Kidney glomerular epithelial cell (primary cell): Measurements from ENCODE around the gene APOO.
"Not testable (repeated sequence)": the region's sequence is repeated elsewhere in the genome, so short reads cannot be mapped to it uniquely, and the experiment has no call there.

Experiments used
- DNase-seq: peaks from one replicate; lab custom pipeline; 2025; lab: John Stamatoyannopoulos, UW

Gene APOO

DNA sequence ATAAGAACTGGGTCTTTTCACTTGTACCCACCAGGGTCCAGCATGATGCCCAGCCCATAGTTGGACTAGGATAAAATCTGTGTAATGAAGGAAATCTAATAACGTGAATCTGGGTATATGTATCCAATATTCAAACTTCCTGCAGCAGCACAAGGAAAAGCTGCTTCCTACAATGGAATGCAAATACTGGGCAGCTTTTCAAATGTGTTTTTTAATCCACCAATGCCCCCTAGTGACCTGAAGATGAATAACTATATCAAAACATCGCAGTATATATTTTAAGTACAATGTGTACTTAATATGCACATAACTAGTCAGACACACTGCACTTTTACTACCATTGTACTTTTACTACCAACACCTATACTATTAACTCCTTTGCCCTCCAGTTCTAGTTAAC is 5.3 kb downstream of the APOO start:
- peak; percentile 41 for DNase-seq

DNA sequence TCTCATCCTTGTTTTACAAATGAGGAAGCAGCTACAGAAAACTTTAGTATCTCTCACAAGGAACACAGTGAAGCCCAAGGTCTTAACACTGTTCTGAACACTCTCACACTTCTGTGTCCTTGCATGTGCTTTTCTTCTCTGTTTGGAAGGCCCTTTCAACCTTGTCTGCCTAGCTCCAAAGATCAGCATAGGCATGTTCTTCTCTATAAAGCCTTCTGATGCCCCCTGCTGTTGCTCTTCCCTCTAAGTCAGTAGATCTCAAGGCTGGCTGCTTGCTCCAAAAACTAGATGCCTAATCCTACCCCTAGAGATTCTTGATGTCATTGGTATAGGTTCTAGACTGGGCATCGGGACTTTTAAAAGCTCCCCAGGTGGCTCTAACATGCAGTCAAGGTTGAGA is 5.9 kb downstream of the APOO start:
- DNase-seq: peak; percentile 30

DNA sequence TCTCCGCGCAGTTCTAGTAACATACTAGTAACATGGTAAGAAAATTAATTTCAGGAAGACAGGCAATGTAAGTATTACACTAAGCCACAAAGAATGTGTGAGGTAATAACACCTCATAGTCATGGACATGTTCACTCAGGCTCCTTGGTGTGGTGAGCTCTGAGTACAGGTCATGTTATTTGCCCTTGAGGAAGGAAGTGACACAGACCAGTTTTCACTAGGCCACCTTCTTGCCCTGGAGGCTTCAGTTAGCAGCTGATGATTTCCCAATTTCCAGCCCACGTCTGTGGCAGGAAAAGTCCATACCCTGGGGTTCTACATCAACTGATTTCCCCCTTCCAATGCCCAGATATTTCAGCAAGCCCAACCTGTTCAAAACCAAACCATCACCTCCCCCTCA is 6.7 kb downstream of the APOO start:
- peak; percentile 49 for DNase-seq

DNA sequence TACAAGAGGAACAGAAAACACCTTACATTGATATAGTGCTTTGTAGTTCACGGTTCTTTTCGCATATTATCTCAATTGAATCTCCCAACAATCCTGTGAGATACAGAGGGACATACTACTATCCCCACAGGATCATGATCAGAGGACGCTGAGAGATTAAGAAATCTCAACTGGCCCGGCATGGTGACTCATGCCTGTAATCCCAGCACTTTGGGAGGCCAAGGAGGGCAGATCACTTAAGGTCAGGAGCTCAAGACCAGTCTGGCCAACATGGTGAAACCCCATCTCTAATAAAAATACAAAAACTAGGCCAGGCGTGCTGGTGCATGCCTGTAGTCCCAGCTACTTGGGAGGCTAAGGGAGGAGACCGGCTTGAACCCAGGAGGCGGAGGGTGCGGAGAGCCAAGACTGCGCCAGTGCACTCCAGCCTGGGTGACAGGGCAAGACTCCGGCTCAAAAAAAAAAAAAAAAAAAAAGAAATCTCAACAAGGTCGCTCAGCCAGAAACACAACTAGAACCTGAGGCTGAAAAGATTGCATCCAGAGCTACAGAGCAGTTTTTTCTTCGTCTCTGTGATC is 7.4 kb downstream of the APOO start:
- no peak for DNase-seq

DNA sequence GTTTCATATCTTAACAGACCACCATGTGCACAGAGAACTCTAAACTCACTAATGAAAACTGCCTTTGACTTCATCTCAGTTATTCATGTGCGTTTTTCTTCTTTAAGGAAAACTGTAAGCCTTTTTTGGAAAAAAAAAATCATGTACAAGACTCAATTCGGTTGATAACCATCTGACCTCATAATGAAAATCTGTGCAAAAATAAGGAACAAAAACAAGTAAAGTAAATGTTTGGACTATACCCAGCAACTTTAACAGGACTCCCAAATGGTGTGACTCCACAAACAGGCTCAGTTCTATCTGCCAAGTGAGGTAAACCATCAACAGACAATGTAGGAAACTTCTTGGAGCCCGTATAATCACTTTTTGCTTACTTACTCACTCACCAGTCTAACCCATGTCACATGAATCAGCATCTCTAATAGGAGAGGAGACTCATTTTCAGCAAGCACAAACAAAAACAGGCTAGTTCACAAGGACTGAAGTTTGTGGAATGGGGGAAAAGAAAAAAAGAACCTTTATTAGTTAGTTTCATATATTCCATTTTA is 9.3 kb downstream of the APOO start:
- peak; percentile 29 for DNase-seq

DNA sequence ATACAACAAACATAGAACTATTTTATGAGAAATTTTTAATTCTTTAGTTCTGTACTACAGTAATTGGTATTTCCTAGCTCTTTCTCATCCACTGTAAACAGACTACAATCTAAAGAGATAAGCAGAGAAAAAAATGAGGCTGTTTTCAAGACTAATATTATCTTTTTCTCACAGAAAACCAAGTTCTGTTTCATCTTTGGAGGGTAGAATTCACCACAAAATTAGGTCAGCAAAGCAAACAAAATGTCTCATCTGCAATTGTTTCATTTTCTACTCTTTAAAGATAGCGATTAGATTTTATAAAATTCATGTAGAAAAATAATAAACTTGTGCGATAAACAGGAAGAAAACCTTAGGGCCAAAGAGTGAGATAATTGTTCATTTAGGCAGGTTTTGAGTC is 10.8 kb downstream of the APOO start:
- no peak for DNase-seq

DNA sequence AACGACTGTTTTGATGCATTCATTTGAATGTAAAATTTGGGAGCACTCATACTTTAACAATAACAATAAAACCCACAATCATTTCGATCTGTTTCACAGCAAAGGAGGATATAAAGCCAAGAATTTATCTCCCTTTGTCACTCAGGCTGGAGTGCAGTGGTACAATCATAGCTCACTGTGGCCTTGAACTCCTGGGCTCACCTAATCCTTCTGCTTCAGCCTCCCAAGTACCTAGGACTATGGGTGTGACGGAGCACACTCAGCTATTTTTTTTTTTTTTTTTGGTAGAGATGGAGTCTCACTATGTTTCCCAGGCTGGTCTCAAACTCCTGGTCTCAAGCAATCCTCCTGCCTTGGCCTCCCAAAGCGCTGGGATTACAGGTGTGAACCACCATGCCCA is 11.2 kb downstream of the APOO start:
- not testable (repeated sequence) for DNase-seq

DNA sequence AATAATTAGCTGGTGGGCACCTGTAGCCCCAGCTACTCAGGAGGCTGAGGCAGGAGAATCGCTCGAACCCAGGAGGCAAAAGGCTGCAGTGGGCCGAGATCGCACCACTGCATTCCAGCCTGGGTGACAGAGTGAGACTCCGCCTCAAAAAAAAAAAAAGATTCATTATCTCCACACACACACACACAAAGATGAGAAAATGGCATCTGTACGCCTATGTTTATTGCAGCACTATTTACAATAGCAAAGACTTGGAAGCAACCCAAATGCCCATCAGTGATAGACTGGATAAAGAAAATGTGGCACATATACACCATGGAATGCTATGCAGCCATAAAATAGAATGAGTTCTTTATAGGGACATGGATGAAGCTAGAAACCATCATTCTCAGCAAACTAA is 12.7 kb downstream of the APOO start:
- not testable (repeated sequence) for DNase-seq

DNA sequence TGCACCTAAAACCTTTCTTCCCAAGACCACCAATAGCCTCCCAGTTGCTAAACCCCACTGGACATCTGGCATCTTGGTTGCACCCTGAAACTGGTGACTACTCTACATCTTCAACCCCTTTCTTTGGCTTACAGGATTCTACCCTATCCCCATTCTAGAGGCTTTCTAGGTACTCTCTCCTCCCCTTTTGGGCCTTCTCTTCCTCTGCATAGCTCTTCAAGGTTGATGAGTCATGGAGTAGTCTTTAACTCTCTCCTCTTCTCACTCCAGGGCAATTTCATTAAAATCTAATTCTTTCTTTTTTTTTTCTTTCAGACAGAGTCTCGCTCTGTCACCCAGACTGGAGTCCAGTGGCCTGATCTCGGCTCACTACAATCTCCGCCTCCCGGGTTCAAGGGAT is 16.8 kb downstream of the APOO start:
- DNase-seq: no peak

DNA sequence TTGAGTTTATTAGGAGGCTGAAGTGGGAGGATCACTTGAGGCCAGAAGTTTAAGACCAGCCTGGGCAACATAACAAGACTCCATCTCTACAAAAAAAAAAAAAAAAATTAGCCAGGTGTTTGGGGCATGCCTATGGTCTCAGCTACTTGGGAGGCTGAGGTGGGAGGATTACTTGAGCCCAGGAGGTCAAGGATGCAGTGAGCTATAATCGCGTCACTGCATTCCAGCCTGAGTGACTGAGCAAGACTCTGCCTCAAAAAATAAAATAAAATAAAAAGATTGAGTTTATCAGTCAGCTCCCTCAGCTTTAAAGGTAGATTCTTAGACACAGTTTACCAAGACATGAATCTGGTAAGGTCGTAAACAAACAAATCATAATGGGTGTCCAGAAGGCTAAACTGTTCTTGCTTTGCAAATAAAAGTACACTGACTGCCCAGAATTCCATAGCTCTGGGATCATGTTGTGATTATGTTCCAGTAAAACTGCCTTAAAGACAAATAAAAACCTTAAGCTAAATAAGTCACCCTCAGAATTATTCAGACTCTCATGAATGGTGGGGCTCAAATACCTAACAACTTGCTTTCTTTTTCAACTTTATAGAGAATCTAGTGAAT is 18.7 kb downstream of the APOO start:
- no peak for DNase-seq

DNA sequence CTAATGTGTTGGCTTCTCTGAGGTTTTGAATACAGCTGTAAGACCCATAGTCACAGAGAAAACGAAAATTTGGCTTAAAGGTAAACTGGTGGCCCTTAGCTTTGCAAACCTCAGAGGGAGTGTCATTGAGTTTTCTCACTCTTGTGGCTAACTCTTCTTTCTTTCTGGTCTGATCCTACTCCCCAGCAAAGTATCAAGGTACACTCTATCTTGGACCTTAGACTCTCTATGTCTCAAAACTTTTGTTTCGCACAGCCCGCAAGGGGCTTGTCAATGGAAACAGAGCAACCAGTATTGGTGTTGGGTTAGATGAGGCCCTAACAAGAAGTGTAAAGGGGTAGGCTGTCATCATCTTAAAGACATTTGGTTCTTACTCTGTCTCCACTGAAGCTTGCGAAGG is 19.8 kb downstream of the APOO start:
- no peak for DNase-seq

DNA sequence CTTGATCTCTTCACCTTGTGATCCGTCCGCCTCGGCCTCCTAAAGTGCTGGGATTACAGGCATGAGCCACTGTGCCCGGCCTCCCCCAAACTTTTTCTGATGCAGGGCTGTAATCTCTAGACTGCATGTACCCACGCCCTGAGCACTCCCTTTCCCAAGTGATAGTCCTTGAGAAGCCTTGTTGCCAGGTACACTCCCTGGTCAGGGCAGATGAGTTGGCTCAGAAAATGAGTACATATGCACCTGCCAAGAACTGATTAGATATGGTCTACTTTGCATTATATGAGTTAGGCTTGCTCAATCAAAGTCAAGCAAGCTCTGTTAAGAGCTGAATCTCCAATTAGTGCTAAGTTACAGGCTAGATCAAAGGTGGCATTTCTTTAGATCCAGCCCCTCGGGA is 20.3 kb downstream of the APOO start:
- DNase-seq: no peak

DNA sequence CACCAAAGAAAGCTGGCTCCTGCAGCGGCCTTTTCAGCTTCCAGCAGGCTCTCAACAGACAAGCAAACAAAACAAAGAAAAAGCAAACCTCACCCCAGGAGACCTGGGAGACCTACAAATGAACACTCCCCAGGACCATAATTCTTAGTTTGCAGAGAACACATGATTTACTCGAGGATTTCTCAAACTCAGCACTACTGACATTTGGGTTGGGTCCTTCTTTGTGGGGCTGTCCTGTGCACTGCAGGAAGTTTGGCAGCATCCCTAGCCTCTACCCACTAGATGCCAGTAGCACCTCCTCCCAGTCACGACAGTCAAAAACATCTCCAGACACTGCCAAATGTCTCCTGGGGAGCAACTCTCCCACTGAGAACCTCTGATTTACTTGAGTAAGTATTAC is 21.9 kb downstream of the APOO start:
- DNase-seq: no peak

DNA sequence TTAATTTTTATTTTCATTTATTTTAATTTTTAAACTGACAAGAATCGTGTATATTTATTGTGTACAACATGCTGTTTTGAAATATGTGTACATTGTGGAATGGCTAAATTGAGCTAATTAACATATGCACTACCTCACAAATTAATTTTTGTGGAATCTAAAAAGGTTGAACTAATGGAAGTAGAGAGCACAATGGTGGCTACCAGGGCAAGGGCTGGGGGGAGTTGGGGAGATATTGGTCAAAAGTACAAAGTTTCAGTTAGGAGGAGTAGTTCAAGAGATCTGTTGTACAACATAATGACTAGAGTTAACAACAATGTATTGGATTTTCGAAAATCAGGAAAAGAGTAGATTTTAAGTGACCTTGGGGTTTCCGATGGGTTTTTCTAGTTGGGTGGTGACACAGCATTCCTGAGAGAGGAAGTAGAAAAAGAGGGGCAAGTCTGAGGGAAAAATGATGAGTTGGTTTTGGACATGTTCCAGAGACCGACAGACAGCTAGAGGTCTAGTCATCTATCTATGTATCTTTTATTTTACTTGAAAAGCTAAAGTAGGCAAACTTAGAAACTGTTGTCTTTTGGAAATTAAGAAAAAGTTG is 23.2 kb downstream of the APOO start:
- peak; percentile 43 for DNase-seq

DNA sequence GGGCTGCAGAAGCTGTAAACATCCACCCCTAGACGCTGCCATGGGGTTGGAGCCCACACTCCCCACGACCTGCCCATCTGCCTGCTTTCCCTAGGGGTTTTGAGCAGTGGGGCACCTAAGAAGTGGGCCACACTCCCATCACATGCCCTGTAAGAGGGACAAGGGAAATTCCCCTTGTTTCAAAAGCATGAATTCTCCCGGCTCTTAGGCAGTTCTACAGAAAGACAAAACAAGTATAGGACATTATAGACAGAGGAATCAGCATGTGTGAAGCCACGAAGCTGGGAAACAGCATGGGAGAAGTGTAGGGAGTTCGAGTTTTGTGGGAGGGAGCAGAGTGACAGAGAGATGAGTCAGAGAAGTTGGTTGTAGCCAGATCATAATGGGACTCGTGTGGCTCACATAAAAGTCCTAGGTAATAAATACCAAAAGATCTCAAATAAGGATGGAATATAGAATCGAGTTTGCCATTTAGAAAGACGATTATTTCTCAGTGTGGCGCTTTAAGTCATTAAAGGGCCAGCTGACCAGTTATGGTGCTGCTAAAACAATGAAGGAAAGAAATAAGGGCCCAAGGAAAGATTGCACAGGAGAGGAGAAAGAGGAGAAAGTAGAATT is 23.9 kb downstream of the APOO start:
- DNase-seq: peak; percentile 60

DNA sequence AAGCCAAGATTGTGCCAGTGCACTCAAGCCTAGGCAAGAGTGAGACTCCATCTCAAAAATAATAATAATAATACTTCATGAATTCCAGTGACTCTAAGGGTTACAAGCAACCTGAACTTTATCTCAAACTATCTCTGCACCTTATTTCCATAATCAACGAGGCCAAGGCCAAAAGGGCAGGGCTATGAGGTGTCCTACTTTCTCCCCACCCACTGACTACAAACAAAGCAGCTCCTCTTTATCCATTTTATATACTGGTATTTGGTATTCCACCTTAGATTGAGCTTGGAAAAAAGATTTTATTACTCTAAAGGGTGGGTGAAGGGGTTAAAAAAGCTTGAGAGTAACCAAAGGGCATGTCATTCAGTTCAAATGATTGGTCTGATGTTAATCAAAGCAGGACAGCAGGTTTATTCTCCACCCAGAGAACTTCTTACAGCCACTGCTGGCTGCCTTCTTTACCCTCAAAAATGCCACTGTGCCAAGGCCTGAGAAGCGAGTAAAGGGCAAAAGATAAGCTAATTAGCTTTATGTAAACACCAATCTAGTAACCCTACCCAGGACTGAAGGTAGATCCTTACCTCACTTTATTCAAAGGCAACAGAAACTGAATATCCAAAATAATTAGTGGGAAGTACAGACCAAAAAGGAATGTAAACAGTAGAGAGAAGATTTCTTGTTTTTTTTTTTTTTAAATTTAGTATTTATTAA is 28.2 kb downstream of the APOO start:
- DNase-seq: no peak

DNA sequence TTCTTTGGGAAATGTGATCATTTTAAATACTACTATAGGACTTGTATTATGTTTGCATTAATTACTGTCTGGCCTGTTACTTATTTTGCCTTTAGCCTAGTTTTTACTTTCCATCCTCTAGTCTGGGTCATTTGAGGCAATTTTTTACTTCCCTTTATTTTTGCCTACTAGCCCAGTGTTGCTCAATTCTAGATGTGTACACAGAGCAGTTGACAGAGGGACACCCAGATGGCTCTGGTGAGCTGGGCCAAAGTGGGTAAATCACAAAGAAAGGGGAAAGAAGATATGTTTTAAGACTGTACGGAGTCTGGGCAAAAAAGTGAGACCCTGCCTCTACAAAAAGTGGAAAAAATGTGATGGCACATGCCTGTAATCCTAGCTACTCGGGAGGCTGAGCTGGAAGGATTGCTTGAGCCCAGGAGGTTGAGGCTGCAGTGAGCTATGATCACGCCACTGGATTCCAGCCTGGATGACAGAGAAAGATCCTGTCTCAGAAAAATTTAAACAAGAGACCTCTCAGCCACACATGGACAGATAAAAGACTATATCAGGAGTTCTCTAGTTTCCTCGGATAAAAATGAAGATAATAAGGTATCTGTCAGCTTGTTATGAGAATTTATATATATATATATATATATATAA is 35.7 kb downstream of the APOO start:
- DNase-seq: no peak

DNA sequence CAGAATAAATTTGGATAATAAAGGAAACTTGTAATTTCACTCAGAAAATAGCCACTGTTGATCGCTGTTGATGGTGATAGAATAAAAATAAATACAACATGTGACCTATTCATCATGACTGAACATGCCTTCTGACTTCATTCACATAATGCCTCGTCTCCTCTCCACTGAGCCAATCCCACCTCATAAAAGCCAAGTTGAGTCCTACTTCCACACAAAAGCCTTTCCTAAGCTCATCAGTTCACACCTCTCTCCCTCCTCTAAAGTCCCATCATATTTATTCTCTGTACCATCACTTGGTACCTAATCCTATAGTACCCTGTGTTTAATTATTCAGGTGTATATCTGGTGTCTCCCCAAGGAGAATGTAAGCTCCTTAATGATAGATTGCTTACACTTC is 37.7 kb downstream of the APOO start:
- no peak for DNase-seq

DNA sequence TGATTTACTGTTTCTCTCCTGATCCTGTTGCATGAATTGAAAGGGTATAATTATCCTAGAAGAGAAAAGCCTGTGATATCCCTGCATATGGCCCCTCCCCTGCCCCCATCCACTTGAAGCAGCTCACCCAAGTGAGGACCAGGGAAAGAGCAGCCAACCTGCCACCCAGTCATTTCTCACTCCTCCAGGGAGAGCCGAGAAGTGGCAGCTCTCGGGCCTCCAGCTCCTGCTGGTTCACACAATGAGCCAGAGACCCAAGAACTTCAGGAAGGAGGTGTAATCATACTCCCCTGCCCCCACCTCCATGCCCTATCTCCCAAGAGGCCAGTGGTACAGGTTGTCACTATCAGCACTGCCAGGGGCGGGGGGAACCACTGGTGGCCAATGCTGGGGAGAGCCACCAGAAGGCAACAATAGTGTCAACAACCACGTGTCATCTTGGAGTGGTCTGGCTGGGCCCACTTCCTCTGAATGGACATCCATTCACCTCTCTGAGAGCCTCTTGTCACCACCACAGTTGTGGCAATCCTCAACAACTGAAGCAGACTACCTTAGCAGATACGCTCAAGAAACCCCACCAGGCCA is 42.9 kb downstream of the APOO start:
- no peak for DNase-seq

DNA sequence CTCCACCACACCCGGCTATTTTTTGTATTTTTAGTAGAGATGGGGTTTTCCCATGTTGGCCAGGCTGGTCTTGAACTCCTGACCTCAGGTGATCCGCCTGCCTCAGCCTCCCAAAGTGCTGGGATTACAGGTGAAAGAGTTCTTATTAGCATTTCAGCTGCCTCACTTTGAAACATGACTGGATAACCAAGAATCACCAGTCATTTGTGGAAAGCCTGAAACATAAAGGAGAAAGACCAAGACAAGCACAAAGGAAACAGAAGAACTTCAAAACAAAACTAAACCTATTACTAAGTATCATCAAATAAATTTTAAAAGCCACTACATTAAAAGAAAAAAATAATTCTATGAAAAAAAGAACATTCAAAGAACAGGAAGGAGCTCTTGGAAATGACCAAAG is 45.8 kb downstream of the APOO start:
- not testable (repeated sequence) for DNase-seq

DNA sequence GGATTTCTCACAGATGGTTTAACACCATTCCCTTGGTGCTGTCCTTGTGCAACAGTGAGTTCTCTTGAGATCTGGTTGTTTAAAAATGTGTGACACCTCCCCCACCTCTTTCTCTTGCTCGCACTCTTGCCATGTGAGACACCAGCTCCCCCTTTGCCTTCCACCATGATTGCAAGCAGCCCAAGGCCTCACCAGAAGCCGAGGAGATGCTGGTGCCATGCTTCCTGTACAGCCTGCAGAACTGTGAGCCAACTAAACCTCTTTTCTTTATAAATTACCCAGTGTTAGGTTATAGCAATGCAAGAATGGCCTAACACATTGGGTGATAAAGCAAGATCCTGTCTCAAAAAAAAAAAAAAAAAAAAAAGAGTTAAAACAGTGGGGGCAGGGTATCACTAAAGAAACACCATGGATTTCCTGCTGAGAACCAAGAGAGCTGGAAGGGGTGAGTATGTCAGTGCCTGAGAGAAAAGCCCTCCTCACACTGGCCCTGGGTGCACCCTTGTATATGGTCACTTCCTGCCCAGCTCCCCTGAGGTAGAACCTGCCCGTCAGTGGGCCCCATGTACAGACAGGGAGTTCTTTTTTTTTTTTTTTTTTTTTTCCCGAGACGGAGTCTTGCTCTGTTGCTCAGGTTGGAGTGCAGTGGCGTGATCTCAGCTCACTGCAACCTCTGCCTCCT is 46.4 kb downstream of the APOO start:
- no peak for DNase-seq
